GM23338 (cell line): ENCODE results near the gene STON2. TPM values are rescaled to one million over a fixed set of nuclear protein-coding genes. Genes with fewer than 3 reads are reported as not detected.

Experiments
- ATAC-seq: fragments of 200-7000 bp; cut with Tn5 transposase; 3 replicates; pipeline ENCODE4 v1.9.1; 2020
- DNase-seq: peaks from one replicate; pipeline ENCODE4 v3.0.0-alpha.2; 2015; ENCODE audit warnings: low spot score
- H2AFZ ChIP-seq: fragments of 200-600 bp; sonication (generic); 2 replicates; pipeline ENCODE4 v1.8.0; 2016; ENCODE audit warnings: antibody characterized with exemption, mild to moderate bottlenecking, moderate library complexity
- H3F3A ChIP-seq: fragments of 200-600 bp; sonication (generic); replicated peaks from 2 replicates; pipeline ENCODE4 v1.8.0; 2017; ENCODE audit warnings: antibody characterized with exemption, mixed run types, low read depth
- H3K27ac ChIP-seq: fragments of 200-600 bp; sonication (generic); 2 replicates; pipeline ENCODE4 v1.6.1; 2016; ENCODE audit warnings: low read depth
- H3K27me3 ChIP-seq: fragments of 200-600 bp; sonication (generic); 2 replicates; pipeline ENCODE4 v1.8.0; 2016; ENCODE audit warnings: mild to moderate bottlenecking, mixed run types, moderate library complexity; ENCODE audit not compliant: insufficient read depth
- H3K36me3 ChIP-seq: fragments of 200-600 bp; sonication (generic); 2 replicates; pipeline ENCODE4 v1.8.0; 2016; ENCODE audit warnings: mild to moderate bottlenecking; ENCODE audit not compliant: insufficient read depth
- H3K4me1 ChIP-seq: fragments of 200-600 bp; sonication (generic); 2 replicates; pipeline ENCODE4 v1.8.0; 2016; ENCODE audit warnings: mild to moderate bottlenecking, moderate library complexity; ENCODE audit not compliant: insufficient read depth
- H3K4me2 ChIP-seq: fragments of 200-600 bp; sonication (generic); 2 replicates; pipeline ENCODE4 v1.7.1; 2017; ENCODE audit warnings: mixed run types
- H3K4me3 ChIP-seq: fragments of 200-600 bp; sonication (generic); 2 replicates; pipeline ENCODE4 v1.6.1; 2016; ENCODE audit warnings: mixed run types
- H3K79me2 ChIP-seq: fragments of 200-600 bp; sonication (generic); replicated peaks from 2 replicates; pipeline ENCODE4 v1.8.0; 2017; ENCODE audit warnings: mild to moderate bottlenecking; ENCODE audit not compliant: insufficient read depth
- H3K9me2 ChIP-seq: fragments of 200-600 bp; sonication (generic); 2 replicates; pipeline ENCODE4 v1.8.0; 2017; ENCODE audit not compliant: insufficient read depth
- H4K20me1 ChIP-seq: fragments of 200-600 bp; sonication (generic); replicated peaks from 2 replicates; pipeline ENCODE4 v1.8.0; 2017; ENCODE audit warnings: mild to moderate bottlenecking; ENCODE audit not compliant: insufficient read depth
- H3K27ac Mint-ChIP-seq: 2 replicates; pipeline ENCODE4 v1.8.0; 2020; ENCODE audit warnings: inconsistent platforms, mild to moderate bottlenecking, moderate library complexity, mixed read lengths
- H3K27me3 Mint-ChIP-seq: 3 replicates; pipeline ENCODE4 v1.8.0; 2022; ENCODE audit warnings: low read depth, mild to moderate bottlenecking, moderate library complexity, mixed read lengths, inconsistent platforms; ENCODE audit not compliant: insufficient read depth, poor library complexity
- H3K36me3 Mint-ChIP-seq: 3 replicates; pipeline ENCODE4 v1.8.0; 2021; ENCODE audit warnings: low read depth, mild to moderate bottlenecking, inconsistent platforms, moderate library complexity, mixed read lengths
- H3K4me1 Mint-ChIP-seq: 3 replicates; pipeline ENCODE4 v1.8.0; 2020; ENCODE audit warnings: mild to moderate bottlenecking, inconsistent platforms, mixed read lengths
- H3K4me3 Mint-ChIP-seq: 3 replicates; pipeline ENCODE4 v1.8.0; 2021; ENCODE audit warnings: moderate library complexity, mild to moderate bottlenecking, inconsistent platforms, mixed read lengths
- H3K9me3 Mint-ChIP-seq: 3 replicates; pipeline ENCODE4 v1.8.0; 2020; ENCODE audit warnings: moderate library complexity, mild to moderate bottlenecking, inconsistent platforms, mixed read lengths
- CREB1 ChIP-seq: fragments of 250-450 bp; sonication (Bioruptor Pico); IDR thresholded peaks from 2 replicates; pipeline ENCODE4 v1.5.0; 2020; ENCODE audit warnings: low read depth, mild to moderate bottlenecking, moderate library complexity
- ETS1 ChIP-seq: IDR thresholded peaks from 2 replicates; pipeline ENCODE4 v1.6.1; 2016; ENCODE audit warnings: antibody characterized with exemption
- JUNB ChIP-seq: IDR thresholded peaks from one replicate; pipeline ENCODE4 v1.6.1; 2016; ENCODE audit warnings: antibody characterized with exemption; ENCODE audit not compliant: unreplicated experiment
- NANOG ChIP-seq: IDR thresholded peaks from 2 replicates; pipeline ENCODE4 v1.6.1; 2016; ENCODE audit warnings: antibody characterized with exemption, borderline replicate concordance
- STAT1 ChIP-seq: IDR thresholded peaks from one replicate; pipeline ENCODE4 v1.6.1; 2016; ENCODE audit warnings: antibody characterized with exemption; ENCODE audit not compliant: unreplicated experiment
- ZNF114 ChIP-seq: fragments of 250-450 bp; sonication (Bioruptor Pico); IDR thresholded peaks from 2 replicates; pipeline ENCODE4 v1.5.0; 2020; ENCODE audit warnings: mild to moderate bottlenecking, moderate library complexity
- polyA plus RNA-seq: library from polyadenylated mRNA; unstranded; fragments of >200 nt; fragmentation: Nextera tagmentation; extraction: Ambion mirVana; gene quantifications from 2 replicates; pipeline ENCODE4 v1.2.1, GENCODE V29; 2016
- total RNA-seq: library from RNA; depleted of rRNA; stranded (reverse); fragments of >200 nt; shearing (Covaris generic); gene quantifications from 2 replicates; pipeline ENCODE4 v1.2.3, GENCODE V29; 2014
- TF ChIP-seq, protein P1 (sequence below): fragments of 250-450 bp; sonication (Bioruptor Pico); IDR thresholded peaks from 2 replicates; pipeline ENCODE4 v1.5.0; 2020; ENCODE audit warnings: mild to moderate bottlenecking, moderate library complexity
- TF ChIP-seq, protein P2 (sequence below), 2 experiments: fragments of 200-600 bp in 1 of 2; sonication (generic) in 1 of 2; conservative IDR thresholded peaks; 2 replicates each; pipeline versions ENCODE4 v1.5.1 to v1.6.1; 2016 to 2017; ENCODE audit warnings: antibody characterized with exemption in 2 of 2, low read depth in 2 of 2, mild to moderate bottlenecking in 2 of 2, moderate library complexity in 1 of 2
- TF ChIP-seq, protein P3 (sequence below): IDR thresholded peaks from one replicate; pipeline ENCODE4 v1.6.1; 2018; ENCODE audit warnings: antibody characterized with exemption; ENCODE audit not compliant: unreplicated experiment

Gene STON2
- total and polyA plus RNA-seq, 2 experiments from 2014 or later, result 8.2 to 71.0 TPM

GRCh38 chr14:81408595-81408994, 8.5 kb upstream of the STON2 start (continued):
- TF ChIP-seq, protein P1, sequence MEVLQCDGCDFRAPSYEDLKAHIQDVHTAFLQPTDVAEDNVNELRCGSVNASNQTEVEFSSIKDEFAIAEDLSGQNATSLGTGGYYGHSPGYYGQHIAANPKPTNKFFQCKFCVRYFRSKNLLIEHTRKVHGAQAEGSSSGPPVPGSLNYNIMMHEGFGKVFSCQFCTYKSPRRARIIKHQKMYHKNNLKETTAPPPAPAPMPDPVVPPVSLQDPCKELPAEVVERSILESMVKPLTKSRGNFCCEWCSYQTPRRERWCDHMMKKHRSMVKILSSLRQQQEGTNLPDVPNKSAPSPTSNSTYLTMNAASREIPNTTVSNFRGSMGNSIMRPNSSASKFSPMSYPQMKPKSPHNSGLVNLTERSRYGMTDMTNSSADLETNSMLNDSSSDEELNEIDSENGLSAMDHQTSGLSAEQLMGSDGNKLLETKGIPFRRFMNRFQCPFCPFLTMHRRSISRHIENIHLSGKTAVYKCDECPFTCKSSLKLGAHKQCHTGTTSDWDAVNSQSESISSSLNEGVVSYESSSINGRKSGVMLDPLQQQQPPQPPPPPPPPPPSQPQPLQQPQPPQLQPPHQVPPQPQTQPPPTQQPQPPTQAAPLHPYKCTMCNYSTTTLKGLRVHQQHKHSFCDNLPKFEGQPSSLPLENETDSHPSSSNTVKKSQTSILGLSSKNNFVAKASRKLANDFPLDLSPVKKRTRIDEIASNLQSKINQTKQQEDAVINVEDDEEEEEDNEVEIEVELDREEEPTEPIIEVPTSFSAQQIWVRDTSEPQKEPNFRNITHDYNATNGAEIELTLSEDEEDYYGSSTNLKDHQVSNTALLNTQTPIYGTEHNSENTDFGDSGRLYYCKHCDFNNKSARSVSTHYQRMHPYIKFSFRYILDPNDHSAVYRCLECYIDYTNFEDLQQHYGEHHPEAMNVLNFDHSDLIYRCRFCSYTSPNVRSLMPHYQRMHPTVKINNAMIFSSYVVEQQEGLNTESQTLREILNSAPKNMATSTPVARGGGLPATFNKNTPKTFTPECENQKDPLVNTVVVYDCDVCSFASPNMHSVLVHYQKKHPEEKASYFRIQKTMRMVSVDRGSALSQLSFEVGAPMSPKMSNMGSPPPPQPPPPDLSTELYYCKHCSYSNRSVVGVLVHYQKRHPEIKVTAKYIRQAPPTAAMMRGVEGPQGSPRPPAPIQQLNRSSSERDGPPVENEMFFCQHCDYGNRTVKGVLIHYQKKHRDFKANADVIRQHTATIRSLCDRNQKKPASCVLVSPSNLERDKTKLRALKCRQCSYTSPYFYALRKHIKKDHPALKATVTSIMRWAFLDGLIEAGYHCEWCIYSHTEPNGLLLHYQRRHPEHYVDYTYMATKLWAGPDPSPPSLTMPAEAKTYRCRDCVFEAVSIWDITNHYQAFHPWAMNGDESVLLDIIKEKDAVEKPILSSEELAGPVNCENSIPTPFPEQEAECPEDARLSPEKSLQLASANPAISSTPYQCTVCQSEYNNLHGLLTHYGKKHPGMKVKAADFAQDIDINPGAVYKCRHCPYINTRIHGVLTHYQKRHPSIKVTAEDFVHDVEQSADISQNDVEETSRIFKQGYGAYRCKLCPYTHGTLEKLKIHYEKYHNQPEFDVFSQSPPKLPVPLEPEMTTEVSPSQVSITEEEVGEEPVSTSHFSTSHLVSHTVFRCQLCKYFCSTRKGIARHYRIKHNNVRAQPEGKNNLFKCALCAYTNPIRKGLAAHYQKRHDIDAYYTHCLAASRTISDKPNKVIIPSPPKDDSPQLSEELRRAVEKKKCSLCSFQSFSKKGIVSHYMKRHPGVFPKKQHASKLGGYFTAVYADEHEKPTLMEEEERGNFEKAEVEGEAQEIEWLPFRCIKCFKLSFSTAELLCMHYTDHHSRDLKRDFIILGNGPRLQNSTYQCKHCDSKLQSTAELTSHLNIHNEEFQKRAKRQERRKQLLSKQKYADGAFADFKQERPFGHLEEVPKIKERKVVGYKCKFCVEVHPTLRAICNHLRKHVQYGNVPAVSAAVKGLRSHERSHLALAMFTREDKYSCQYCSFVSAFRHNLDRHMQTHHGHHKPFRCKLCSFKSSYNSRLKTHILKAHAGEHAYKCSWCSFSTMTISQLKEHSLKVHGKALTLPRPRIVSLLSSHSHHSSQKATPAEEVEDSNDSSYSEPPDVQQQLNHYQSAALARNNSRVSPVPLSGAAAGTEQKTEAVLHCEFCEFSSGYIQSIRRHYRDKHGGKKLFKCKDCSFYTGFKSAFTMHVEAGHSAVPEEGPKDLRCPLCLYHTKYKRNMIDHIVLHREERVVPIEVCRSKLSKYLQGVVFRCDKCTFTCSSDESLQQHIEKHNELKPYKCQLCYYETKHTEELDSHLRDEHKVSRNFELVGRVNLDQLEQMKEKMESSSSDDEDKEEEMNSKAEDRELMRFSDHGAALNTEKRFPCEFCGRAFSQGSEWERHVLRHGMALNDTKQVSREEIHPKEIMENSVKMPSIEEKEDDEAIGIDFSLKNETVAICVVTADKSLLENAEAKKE (CRISPR knock-in tag), result no peak
- TF ChIP-seq CREB1 (CRISPR knock-in tag), result no peak
- TF ChIP-seq ZNF114 (CRISPR knock-in tag), result no peak
- TF ChIP-seq NANOG, result no peak
- TF ChIP-seq JUNB, result no peak
- TF ChIP-seq, protein P2, sequence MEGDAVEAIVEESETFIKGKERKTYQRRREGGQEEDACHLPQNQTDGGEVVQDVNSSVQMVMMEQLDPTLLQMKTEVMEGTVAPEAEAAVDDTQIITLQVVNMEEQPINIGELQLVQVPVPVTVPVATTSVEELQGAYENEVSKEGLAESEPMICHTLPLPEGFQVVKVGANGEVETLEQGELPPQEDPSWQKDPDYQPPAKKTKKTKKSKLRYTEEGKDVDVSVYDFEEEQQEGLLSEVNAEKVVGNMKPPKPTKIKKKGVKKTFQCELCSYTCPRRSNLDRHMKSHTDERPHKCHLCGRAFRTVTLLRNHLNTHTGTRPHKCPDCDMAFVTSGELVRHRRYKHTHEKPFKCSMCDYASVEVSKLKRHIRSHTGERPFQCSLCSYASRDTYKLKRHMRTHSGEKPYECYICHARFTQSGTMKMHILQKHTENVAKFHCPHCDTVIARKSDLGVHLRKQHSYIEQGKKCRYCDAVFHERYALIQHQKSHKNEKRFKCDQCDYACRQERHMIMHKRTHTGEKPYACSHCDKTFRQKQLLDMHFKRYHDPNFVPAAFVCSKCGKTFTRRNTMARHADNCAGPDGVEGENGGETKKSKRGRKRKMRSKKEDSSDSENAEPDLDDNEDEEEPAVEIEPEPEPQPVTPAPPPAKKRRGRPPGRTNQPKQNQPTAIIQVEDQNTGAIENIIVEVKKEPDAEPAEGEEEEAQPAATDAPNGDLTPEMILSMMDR (conservative IDR thresholded peaks at IDR 0.05; ENCODE audit: low read depth in 2 of 2), result no peak

DNA sequence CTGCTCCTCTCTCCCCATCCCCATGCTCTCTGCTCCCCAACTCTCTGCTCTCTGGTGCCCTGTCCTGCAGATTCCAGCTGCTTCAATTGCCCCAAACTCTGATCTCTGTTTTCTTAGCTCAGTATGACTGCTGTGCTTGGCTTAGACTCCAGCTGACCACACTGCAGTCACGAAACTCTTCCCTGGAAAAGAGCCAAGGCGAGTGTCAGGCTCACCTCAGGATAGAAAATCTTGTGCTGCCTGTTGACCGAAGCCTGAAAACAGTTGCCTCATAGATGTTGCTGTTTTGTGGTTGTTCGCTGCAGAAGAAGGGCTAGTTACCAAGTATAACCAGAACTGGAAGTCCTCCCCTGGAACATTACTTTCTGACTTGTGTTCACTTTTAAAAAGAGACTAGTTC, 6.7 kb upstream of the STON2 start:
- H3K4me1 ChIP-seq, result no peaks in the 10 kb centered on the region

More for the DNA sequence above, 6.7 kb upstream of the STON2 start:
- DNase-seq (no peak), ATAC-seq (no peak)
- H3K27ac Mint-ChIP-seq, result no peak overlapping the region
- Histone ChIP-seq H3K79me2 (peaks cover 21% of the 10 kb centered on the region), H4K20me1 (peaks cover 5% of the 10 kb centered on the region; the same call in 1 of the 2 replicates), H3K9me2 (0 out of 2 replicates have a peak, but pooled peaks cover 2% of the 10 kb centered on the region), H3K4me3 (no peak overlapping the region), H2AFZ (no peak overlapping the region), H3K4me2 (no peak overlapping the region), H3K36me3 (no peaks in the 10 kb centered on the region), H3K27me3 (no peaks in the 10 kb centered on the region), H3F3A (no peaks in the 10 kb centered on the region), H3K27ac (no peak overlapping the region)
- peaks cover 4% of the 10 kb centered on the region; the same call in 2 of the 3 replicates for H3K4me1 Mint-ChIP-seq
- TF ChIP-seq, protein P3, sequence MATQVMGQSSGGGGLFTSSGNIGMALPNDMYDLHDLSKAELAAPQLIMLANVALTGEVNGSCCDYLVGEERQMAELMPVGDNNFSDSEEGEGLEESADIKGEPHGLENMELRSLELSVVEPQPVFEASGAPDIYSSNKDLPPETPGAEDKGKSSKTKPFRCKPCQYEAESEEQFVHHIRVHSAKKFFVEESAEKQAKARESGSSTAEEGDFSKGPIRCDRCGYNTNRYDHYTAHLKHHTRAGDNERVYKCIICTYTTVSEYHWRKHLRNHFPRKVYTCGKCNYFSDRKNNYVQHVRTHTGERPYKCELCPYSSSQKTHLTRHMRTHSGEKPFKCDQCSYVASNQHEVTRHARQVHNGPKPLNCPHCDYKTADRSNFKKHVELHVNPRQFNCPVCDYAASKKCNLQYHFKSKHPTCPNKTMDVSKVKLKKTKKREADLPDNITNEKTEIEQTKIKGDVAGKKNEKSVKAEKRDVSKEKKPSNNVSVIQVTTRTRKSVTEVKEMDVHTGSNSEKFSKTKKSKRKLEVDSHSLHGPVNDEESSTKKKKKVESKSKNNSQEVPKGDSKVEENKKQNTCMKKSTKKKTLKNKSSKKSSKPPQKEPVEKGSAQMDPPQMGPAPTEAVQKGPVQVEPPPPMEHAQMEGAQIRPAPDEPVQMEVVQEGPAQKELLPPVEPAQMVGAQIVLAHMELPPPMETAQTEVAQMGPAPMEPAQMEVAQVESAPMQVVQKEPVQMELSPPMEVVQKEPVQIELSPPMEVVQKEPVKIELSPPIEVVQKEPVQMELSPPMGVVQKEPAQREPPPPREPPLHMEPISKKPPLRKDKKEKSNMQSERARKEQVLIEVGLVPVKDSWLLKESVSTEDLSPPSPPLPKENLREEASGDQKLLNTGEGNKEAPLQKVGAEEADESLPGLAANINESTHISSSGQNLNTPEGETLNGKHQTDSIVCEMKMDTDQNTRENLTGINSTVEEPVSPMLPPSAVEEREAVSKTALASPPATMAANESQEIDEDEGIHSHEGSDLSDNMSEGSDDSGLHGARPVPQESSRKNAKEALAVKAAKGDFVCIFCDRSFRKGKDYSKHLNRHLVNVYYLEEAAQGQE, result no peak
- no peak for TF ChIP-seq ZNF114 (CRISPR knock-in tag)
- no peak for TF ChIP-seq ETS1
- no peak for TF ChIP-seq NANOG
- TF ChIP-seq, protein P2 (conservative IDR thresholded peaks at IDR 0.05; ENCODE audit: low read depth in 2 of 2), result no peak
- no peak for TF ChIP-seq STAT1
- H3K4me3 Mint-ChIP-seq, result no peak overlapping the region
- H3K9me3 Mint-ChIP-seq, result no peaks in the 10 kb centered on the region
- H3K36me3 Mint-ChIP-seq, result peaks cover 4% of the 10 kb centered on the region; the same call in 2 of the 3 replicates
- H3K27me3 Mint-ChIP-seq, result peaks cover 7% of the 10 kb centered on the region
